SK-N-SH (cell line): ENCODE data around the gene MFAP3L. TPM values are rescaled to one million over a fixed set of nuclear protein-coding genes. Genes with fewer than 3 reads are reported as not detected.
"Not testable (repeated sequence)": the region's sequence is repeated elsewhere in the genome, so short reads cannot be mapped to it uniquely, and the experiment has no call there.

Experiments used
- CTCF ChIA-PET: fragments of 300-600, 350-600 bp; formaldehyde crosslinking; extraction: SDS; loops from one replicate; lab custom pipeline; 2021; lab: Yijun Ruan, JAX
- POLR2A ChIA-PET: fragments of 350-600 bp; sonication (Branson Sonifier 250); formaldehyde crosslinking; extraction: SDS; loops from one replicate; lab custom pipeline; 2020; ENCODE audit warnings: antibody characterized with exemption, inconsistent platforms; lab: Yijun Ruan, JAX
- DNase-seq: peaks from one replicate; pipeline ENCODE4 v3.0.0; 2012
- H2AFZ ChIP-seq: fragments of 200-600 bp; sonication (generic); 2 replicates; pipeline ENCODE4 v1.8.1; 2016; ENCODE audit warnings: antibody characterized with exemption, mild to moderate bottlenecking, low read depth
- H3F3A ChIP-seq: fragments of 200-600 bp; sonication (generic); replicated peaks from 2 replicates; pipeline ENCODE3; 2016; ENCODE audit warnings: antibody characterized with exemption, mild to moderate bottlenecking; ENCODE audit not compliant: insufficient read depth
- H3K27ac ChIP-seq, 2 experiments: fragments of 200-500 bp in 1 of 2; fragments of 200-600 bp in 1 of 2; sonication (Bioruptor generic) in 1 of 2; sonication (generic), shearing (Covaris generic) in 1 of 2; 2 replicates each; pipeline versions ENCODE4 v1.5.1 to v1.6.1; 2014 to 2016; ENCODE audit warnings: low read depth in 2 of 2, inconsistent platforms in 1 of 2, low read length in 1 of 2, mild to moderate bottlenecking in 1 of 2, mixed read lengths in 1 of 2
- H3K27me3 ChIP-seq: fragments of 200-600 bp; sonication (generic), shearing (Covaris generic); 2 replicates; pipeline ENCODE4 v1.6.1; 2016; ENCODE audit warnings: mixed run types; ENCODE audit not compliant: insufficient read depth
- H3K36me3 ChIP-seq, 2 experiments: fragments of 200-500 bp in 1 of 2; fragments of 200-600 bp in 1 of 2; sonication (Bioruptor generic) in 1 of 2; sonication (generic) in 1 of 2; replicated peaks in 1 of 2; 2 replicates each; pipeline versions ENCODE3 to v1.5.1; 2014 to 2016; ENCODE audit warnings: low read length in 1 of 2, mild to moderate bottlenecking in 1 of 2; ENCODE audit not compliant: insufficient read depth in 2 of 2, control insufficient read depth in 1 of 2
- H3K4me1 ChIP-seq, 2 experiments: fragments of 200-500 bp in 1 of 2; fragments of 200-600 bp in 1 of 2; sonication (Bioruptor generic) in 1 of 2; sonication (generic), shearing (Covaris generic) in 1 of 2; 2 replicates each; pipeline versions ENCODE4 v1.5.1 to v1.6.1; 2014 to 2016; ENCODE audit warnings: low read depth in 1 of 2, low read length in 1 of 2, mixed run types in 1 of 2; ENCODE audit not compliant: insufficient read depth in 2 of 2, control insufficient read depth in 1 of 2
- H3K4me2 ChIP-seq: fragments of 200-600 bp; sonication (generic), shearing (Covaris generic); 2 replicates; pipeline ENCODE4 v1.6.1; 2017; ENCODE audit warnings: mixed run types
- H3K4me3 ChIP-seq, 2 experiments: fragments of 200-500 bp in 1 of 2; fragments of 200-600 bp in 1 of 2; sonication (Bioruptor generic) in 1 of 2; sonication (generic), shearing (Covaris generic) in 1 of 2; 2 replicates each; pipeline versions ENCODE4 v1.5.1 to v1.8.1; 2014 to 2016; ENCODE audit warnings: low read depth in 2 of 2, inconsistent platforms in 1 of 2, low read length in 1 of 2, mild to moderate bottlenecking in 1 of 2, mixed read lengths in 1 of 2, moderate library complexity in 1 of 2
- H3K79me2 ChIP-seq: fragments of 200-600 bp; sonication (generic); 2 replicates; pipeline ENCODE4 v1.8.1; 2017; ENCODE audit warnings: mild to moderate bottlenecking; ENCODE audit not compliant: insufficient read depth
- H3K9ac ChIP-seq: fragments of 200-600 bp; sonication (generic); 2 replicates; pipeline ENCODE4 v1.6.1; 2017; ENCODE audit warnings: mixed run types
- H3K9me2 ChIP-seq: fragments of 200-600 bp; sonication (generic); 2 replicates; pipeline ENCODE4 v1.6.1; 2017; ENCODE audit warnings: mixed run types
- H3K9me3 ChIP-seq: fragments of 200-600 bp; sonication (generic); 2 replicates; pipeline ENCODE4 v1.6.1; 2017; ENCODE audit warnings: mixed run types, mild to moderate bottlenecking, moderate library complexity
- H4K20me1 ChIP-seq: fragments of 200-600 bp; sonication (generic); 2 replicates; pipeline ENCODE4 v1.6.1; 2017; ENCODE audit warnings: mild to moderate bottlenecking, mixed run types; ENCODE audit not compliant: insufficient read depth
- CTCF ChIP-seq: fragments of 200-600 bp; sonication (generic); IDR thresholded peaks from 2 replicates; pipeline ENCODE4 v1.6.1; 2017; ENCODE audit warnings: antibody characterized with exemption, mild to moderate bottlenecking, moderate library complexity
- EP300 ChIP-seq, 2 experiments: IDR thresholded peaks; 2 replicates each; pipeline versions ENCODE4 v1.4.0 to v1.6.1; 2012; ENCODE audit warnings: borderline replicate concordance in 1 of 2, low read depth in 1 of 2, low read length in 1 of 2
- IRF3 ChIP-seq: fragments of 150-350 bp; IDR thresholded peaks from 2 replicates; pipeline ENCODE4 v1.6.1; 2016; ENCODE audit warnings: mild to moderate bottlenecking, low read depth, low read length
- NFIC ChIP-seq: IDR thresholded peaks from 2 replicates; pipeline ENCODE4 v1.4.0; 2012; ENCODE audit warnings: borderline replicate concordance
- POLR2AphosphoS5 ChIP-seq: IDR thresholded peaks from 2 replicates; pipeline ENCODE4 v1.6.1; 2012; ENCODE audit warnings: low read depth, low read length
- RAD21 ChIP-seq: IDR thresholded peaks from 2 replicates; pipeline ENCODE4 v1.6.1; 2012; ENCODE audit warnings: mild to moderate bottlenecking, low read length
- REST ChIP-seq: IDR thresholded peaks from 2 replicates; pipeline ENCODE4 v1.6.1; 2012; ENCODE audit warnings: mild to moderate bottlenecking, low read depth, low read length, moderate library complexity
- RXRA ChIP-seq: IDR thresholded peaks from 2 replicates; pipeline ENCODE4 v1.4.0; 2012; ENCODE audit warnings: low read depth, mild to moderate bottlenecking, borderline replicate concordance
- SIN3A ChIP-seq: IDR thresholded peaks from 2 replicates; pipeline ENCODE4 v1.6.1; 2012; ENCODE audit warnings: low read depth, mild to moderate bottlenecking, low read length, moderate library complexity, borderline replicate concordance
- SMC3 ChIP-seq: IDR thresholded peaks from 2 replicates; pipeline ENCODE4 v1.6.1; 2012; ENCODE audit warnings: low read depth, low read length, improper control_type of control experiment
- TAF1 ChIP-seq: IDR thresholded peaks from 2 replicates; pipeline ENCODE4 v1.6.1; 2012; ENCODE audit warnings: low read depth, mild to moderate bottlenecking, low read length, moderate library complexity, borderline replicate concordance
- WGBS: methylation state at CpG from one replicate; pipeline ENCODE4 v1.1.6; 2017; ENCODE audit warnings: low lambda C conversion rate; 5-methylcytosine and 5-hydroxymethylcytosine counted together
- polyA plus RNA-seq, 3 experiments: library from polyadenylated mRNA; depleted of rRNA; stranded (reverse); fragments of >200 nt; gene quantifications; 2 replicates each; pipeline ENCODE4 v1.2.3, GENCODE V29; 2012

MFAP3L gene
- polyA plus RNA-seq, 1 of the 3 experiments (the other 2 are of a cell fraction): 5.4 TPM

GRCh38 chr4:170049766-170050165 is 23.6 kb upstream of the MFAP3L start:
- no peaks in the 10 kb centered on the region for H3F3A ChIP-seq
- CTCF ChIA-PET: interaction anchor here (1.0 to 2.5 kb wide), 7 partner anchors 14 to 437 kb away, joined by 3 to 12 read pairs (median 3); partner anchors contain the start of genes CLCN3 and NEK1
- no peaks in the 10 kb centered on the region for H3K9me2 ChIP-seq
- H3K27ac ChIP-seq: no peak overlapping the region
- H3K27me3 ChIP-seq: no peaks in the 10 kb centered on the region
- H3K9me3 ChIP-seq: no peaks in the 10 kb centered on the region
- H3K4me2 ChIP-seq: no peak overlapping the region
- no peak for DNase-seq
- TF ChIP-seq RXRA (no peak), SIN3A (no peak), EP300 (IDR thresholded peaks at IDR 0.05; ENCODE audit: borderline replicate concordance in 1 of 2, low read depth in 1 of 2, low read length in 1 of 2) (no peak), IRF3 (no peak), NFIC (no peak), REST (no peak), POLR2AphosphoS5 (no peak)
- TF ChIP-seq, all 33 proteins: peak for 0
- POLR2A ChIA-PET: no interaction called here
- Histone ChIP-seq H4K20me1 (no peaks in the 10 kb centered on the region), H3K79me2 (no peaks in the 10 kb centered on the region), H3K4me1 (no peaks in the 10 kb centered on the region), H3K9ac (no peak overlapping the region), H3K36me3 (no peaks in the 10 kb centered on the region), H3K4me3 (no peak overlapping the region), H2AFZ (no peak overlapping the region)
- 77% methylated on average over 6 of the region's 6 CpGs for WGBS

- Histone ChIP-seq H3K4me1 (no peaks in the 10 kb centered on the region), H3K4me3 (no peak overlapping the region), H2AFZ (no peak overlapping the region; the same call in 1 of the 2 replicates), H3K9ac (no peak overlapping the region), H3K9me3 (no peaks in the 10 kb centered on the region), H3K9me2 (no peaks in the 10 kb centered on the region), H3F3A (no peaks in the 10 kb centered on the region), H3K27me3 (no peaks in the 10 kb centered on the region), H3K79me2 (no peaks in the 10 kb centered on the region), H3K4me2 (no peak overlapping the region), H4K20me1 (no peaks in the 10 kb centered on the region), H3K36me3 (no peaks in the 10 kb centered on the region), H3K27ac (no peak overlapping the region)
- ChIA-PET CTCF (interaction anchor here (0.6 to 2.3 kb wide), 33 partner anchors 9 to 482 kb away, joined by 3 to 33 read pairs (median 4); partner anchors contain the start of gene NEK1), POLR2A (no interaction called here)
- TF ChIP-seq TAF1: no peak
- TF ChIP-seq SMC3: peak; percentile 54
- TF ChIP-seq RAD21: peak; percentile 86
- peak; percentile 89 for TF ChIP-seq CTCF
- peak; percentile 51 for DNase-seq
- 23% methylated on average over 4 of the region's 4 CpGs for WGBS
These were observed 21.7 kb upstream of the MFAP3L start for GRCh38 chr4:170047771-170048354.

GRCh38 chr4:170046156-170046555 is 20.0 kb upstream of the MFAP3L start:
- H3K36me3 ChIP-seq, H3K4me3 ChIP-seq, H3K27ac ChIP-seq, DNase-seq, H3K9me3 ChIP-seq, POLR2A ChIA-PET, H3K9me2 ChIP-seq, H3K4me2 ChIP-seq, H3K9ac ChIP-seq, H4K20me1 ChIP-seq, H3K4me1 ChIP-seq, H3K79me2 ChIP-seq, H3K27me3 ChIP-seq, H3F3A ChIP-seq, H2AFZ ChIP-seq: not testable (repeated sequence)
- 99% methylated on average over 14 of the region's 24 CpGs for WGBS
- CTCF ChIA-PET: interaction anchor here (2.5 kb wide), 1 partner anchor 236 kb away, joined by 12 read pairs; no protein-coding TSS in a partner anchor
